Measurements from ENCODE around the gene IGFBP5.
A peak's percentile ranks its signal among the peaks of the same experiment; 100 is the strongest.

Gene IGFBP5

GRCh38 chr2:216713691-216714336, 18.5 kb upstream of the IGFBP5 start:
- DNase-seq (ENCODE audit: low read depth) = peak; percentile 86

GRCh38 chr2:216711348-216711747, 16.0 kb upstream of the IGFBP5 start:
- no peak for DNase-seq (ENCODE audit: low read depth)

- no peak for DNase-seq (ENCODE audit: low read depth)
Observed at GRCh38 chr2:216710551-216711301, 15.4 kb upstream of the IGFBP5 start.

GRCh38 chr2:216702756-216703155, 7.4 kb upstream of the IGFBP5 start:
- no peak for DNase-seq (ENCODE audit: low read depth)

- no peak for DNase-seq (ENCODE audit: low read depth)
Observed at GRCh38 chr2:216701544-216701943, 6.2 kb upstream of the IGFBP5 start.

GRCh38 chr2:216700781-216701180, 5.4 kb upstream of the IGFBP5 start:
- no peak for DNase-seq (ENCODE audit: low read depth)

- DNase-seq (ENCODE audit: low read depth) = no peak
Observed at GRCh38 chr2:216700088-216700567, 4.8 kb upstream of the IGFBP5 start.

GRCh38 chr2:216698895-216699294, 3.5 kb upstream of the IGFBP5 start:
- no peak for DNase-seq (ENCODE audit: low read depth)

GRCh38 chr2:216698293-216698692, 2.9 kb upstream of the IGFBP5 start:
- no peak for DNase-seq (ENCODE audit: low read depth)

GRCh38 chr2:216696751-216697560, 1.6 kb upstream of the IGFBP5 start:
- DNase-seq (ENCODE audit: low read depth) = no peak

- no peak for DNase-seq (ENCODE audit: low read depth)
Observed at GRCh38 chr2:216696321-216696720, 972 bp upstream of the IGFBP5 start.

GRCh38 chr2:216694826-216695217, 527 bp downstream of the IGFBP5 start:
- DNase-seq (ENCODE audit: low read depth) = no peak

GRCh38 chr2:216694082-216694825, 1.1 kb downstream of the IGFBP5 start:
- no peak for DNase-seq (ENCODE audit: low read depth)

GRCh38 chr2:216693414-216694080, 1.8 kb downstream of the IGFBP5 start:
- DNase-seq (ENCODE audit: low read depth) = no peak

- DNase-seq (ENCODE audit: low read depth) = no peak
Observed at GRCh38 chr2:216692636-216693413, 2.5 kb downstream of the IGFBP5 start.

- no peak for DNase-seq (ENCODE audit: low read depth)
Observed at GRCh38 chr2:216690853-216691741, 4.3 kb downstream of the IGFBP5 start.

- DNase-seq (ENCODE audit: low read depth) = no peak
Observed at GRCh38 chr2:216690456-216690852, 4.9 kb downstream of the IGFBP5 start.

- DNase-seq (ENCODE audit: low read depth) = no peak
Observed at GRCh38 chr2:216689397-216689796, 6.0 kb downstream of the IGFBP5 start.

- DNase-seq (ENCODE audit: low read depth) = no peak
Observed at GRCh38 chr2:216688731-216689340, 6.5 kb downstream of the IGFBP5 start.

Data from stromal cell of bone marrow (primary cell).